GM23338 (cell line): ENCODE measurements around the gene ATAD1. TPM values are rescaled to one million over a fixed set of nuclear protein-coding genes. Genes with fewer than 3 reads are reported as not detected.

Experiments used
- ATAC-seq: fragments of 200-7000 bp; cut with Tn5 transposase; 3 replicates; pipeline ENCODE4 v1.9.1; 2020
- DNase-seq: peaks from one replicate; pipeline ENCODE4 v3.0.0-alpha.2; 2015; ENCODE audit warnings: low spot score
- H2AFZ ChIP-seq: fragments of 200-600 bp; sonication (generic); 2 replicates; pipeline ENCODE4 v1.8.0; 2016; ENCODE audit warnings: antibody characterized with exemption, mild to moderate bottlenecking, moderate library complexity
- H3F3A ChIP-seq: fragments of 200-600 bp; sonication (generic); replicated peaks from 2 replicates; pipeline ENCODE4 v1.8.0; 2017; ENCODE audit warnings: antibody characterized with exemption, mixed run types, low read depth
- H3K27ac ChIP-seq: fragments of 200-600 bp; sonication (generic); 2 replicates; pipeline ENCODE4 v1.6.1; 2016; ENCODE audit warnings: low read depth
- H3K27me3 ChIP-seq: fragments of 200-600 bp; sonication (generic); 2 replicates; pipeline ENCODE4 v1.8.0; 2016; ENCODE audit warnings: mild to moderate bottlenecking, mixed run types, moderate library complexity; ENCODE audit not compliant: insufficient read depth
- H3K36me3 ChIP-seq: fragments of 200-600 bp; sonication (generic); 2 replicates; pipeline ENCODE4 v1.8.0; 2016; ENCODE audit warnings: mild to moderate bottlenecking; ENCODE audit not compliant: insufficient read depth
- H3K4me1 ChIP-seq: fragments of 200-600 bp; sonication (generic); 2 replicates; pipeline ENCODE4 v1.8.0; 2016; ENCODE audit warnings: mild to moderate bottlenecking, moderate library complexity; ENCODE audit not compliant: insufficient read depth
- H3K4me2 ChIP-seq: fragments of 200-600 bp; sonication (generic); 2 replicates; pipeline ENCODE4 v1.7.1; 2017; ENCODE audit warnings: mixed run types
- H3K4me3 ChIP-seq: fragments of 200-600 bp; sonication (generic); 2 replicates; pipeline ENCODE4 v1.6.1; 2016; ENCODE audit warnings: mixed run types
- H3K79me2 ChIP-seq: fragments of 200-600 bp; sonication (generic); replicated peaks from 2 replicates; pipeline ENCODE4 v1.8.0; 2017; ENCODE audit warnings: mild to moderate bottlenecking; ENCODE audit not compliant: insufficient read depth
- H3K9me2 ChIP-seq: fragments of 200-600 bp; sonication (generic); 2 replicates; pipeline ENCODE4 v1.8.0; 2017; ENCODE audit not compliant: insufficient read depth
- H4K20me1 ChIP-seq: fragments of 200-600 bp; sonication (generic); replicated peaks from 2 replicates; pipeline ENCODE4 v1.8.0; 2017; ENCODE audit warnings: mild to moderate bottlenecking; ENCODE audit not compliant: insufficient read depth
- H3K27ac Mint-ChIP-seq: 2 replicates; pipeline ENCODE4 v1.8.0; 2020; ENCODE audit warnings: inconsistent platforms, mild to moderate bottlenecking, moderate library complexity, mixed read lengths
- H3K27me3 Mint-ChIP-seq: 3 replicates; pipeline ENCODE4 v1.8.0; 2022; ENCODE audit warnings: low read depth, mild to moderate bottlenecking, moderate library complexity, mixed read lengths, inconsistent platforms; ENCODE audit not compliant: insufficient read depth, poor library complexity
- H3K36me3 Mint-ChIP-seq: 3 replicates; pipeline ENCODE4 v1.8.0; 2021; ENCODE audit warnings: low read depth, mild to moderate bottlenecking, inconsistent platforms, moderate library complexity, mixed read lengths
- H3K4me1 Mint-ChIP-seq: 3 replicates; pipeline ENCODE4 v1.8.0; 2020; ENCODE audit warnings: mild to moderate bottlenecking, inconsistent platforms, mixed read lengths
- H3K4me3 Mint-ChIP-seq: 3 replicates; pipeline ENCODE4 v1.8.0; 2021; ENCODE audit warnings: moderate library complexity, mild to moderate bottlenecking, inconsistent platforms, mixed read lengths
- H3K9me3 Mint-ChIP-seq: 3 replicates; pipeline ENCODE4 v1.8.0; 2020; ENCODE audit warnings: moderate library complexity, mild to moderate bottlenecking, inconsistent platforms, mixed read lengths
- CREB1 ChIP-seq: fragments of 250-450 bp; sonication (Bioruptor Pico); IDR thresholded peaks from 2 replicates; pipeline ENCODE4 v1.5.0; 2020; ENCODE audit warnings: low read depth, mild to moderate bottlenecking, moderate library complexity
- CTCF ChIP-seq, 2 experiments: fragments of 200-600 bp in 1 of 2; sonication (generic) in 1 of 2; conservative IDR thresholded peaks; 2 replicates each; pipeline versions ENCODE4 v1.5.1 to v1.6.1; 2016 to 2017; ENCODE audit warnings: antibody characterized with exemption in 2 of 2, low read depth in 2 of 2, mild to moderate bottlenecking in 2 of 2, moderate library complexity in 1 of 2
- EZH2phosphoT487 ChIP-seq: fragments of 200-600 bp; sonication (generic); IDR thresholded peaks from one replicate; pipeline ENCODE4 v1.8.1; 2018; ENCODE audit warnings: antibody characterized with exemption; ENCODE audit not compliant: unreplicated experiment
- JUNB ChIP-seq: IDR thresholded peaks from one replicate; pipeline ENCODE4 v1.6.1; 2016; ENCODE audit warnings: antibody characterized with exemption; ENCODE audit not compliant: unreplicated experiment
- NANOG ChIP-seq: IDR thresholded peaks from 2 replicates; pipeline ENCODE4 v1.6.1; 2016; ENCODE audit warnings: antibody characterized with exemption, borderline replicate concordance
- POLR2AphosphoS5 ChIP-seq: IDR thresholded peaks from 2 replicates; pipeline ENCODE4 v1.6.1; 2016; ENCODE audit warnings: antibody characterized with exemption, low read depth
- REST ChIP-seq: IDR thresholded peaks from one replicate; pipeline ENCODE4 v1.6.1; 2018; ENCODE audit warnings: antibody characterized with exemption; ENCODE audit not compliant: unreplicated experiment
- ZNF462 ChIP-seq: fragments of 250-450 bp; sonication (Bioruptor Pico); IDR thresholded peaks from 2 replicates; pipeline ENCODE4 v1.5.0; 2020; ENCODE audit warnings: mild to moderate bottlenecking, moderate library complexity
- polyA plus RNA-seq: library from polyadenylated mRNA; unstranded; fragments of >200 nt; fragmentation: Nextera tagmentation; extraction: Ambion mirVana; gene quantifications from 2 replicates; pipeline ENCODE4 v1.2.1, GENCODE V29; 2016
- total RNA-seq: library from RNA; depleted of rRNA; stranded (reverse); fragments of >200 nt; shearing (Covaris generic); gene quantifications from 2 replicates; pipeline ENCODE4 v1.2.3, GENCODE V29; 2014

ATAD1 gene
- total and polyA plus RNA-seq, 2 experiments from 2014 or later: 30.3 to 49.6 TPM

- H3F3A ChIP-seq: no peaks in the 10 kb centered on the region
- H3K27me3 Mint-ChIP-seq: peaks cover 4% of the 10 kb centered on the region
- H3K27ac Mint-ChIP-seq: no peak overlapping the region
- H2AFZ ChIP-seq: no peak overlapping the region
- TF ChIP-seq JUNB (no peak), ZNF462 (CRISPR knock-in tag) (no peak), CTCF (conservative IDR thresholded peaks at IDR 0.05; ENCODE audit: low read depth in 2 of 2) (no peak), NANOG (no peak), CREB1 (CRISPR knock-in tag) (no peak), POLR2AphosphoS5 (no peak), REST (no peak), EZH2phosphoT487 (no peak)
- ATAC-seq: no peak
- no peak overlapping the region for H3K27ac ChIP-seq
- H3K4me2 ChIP-seq: no peak overlapping the region
- H3K9me3 Mint-ChIP-seq: no peaks in the 10 kb centered on the region
- no peak overlapping the region for H3K4me3 Mint-ChIP-seq
- no peaks in the 10 kb centered on the region for H3K36me3 Mint-ChIP-seq
- no peaks in the 10 kb centered on the region for H4K20me1 ChIP-seq
- no peak overlapping the region for H3K4me3 ChIP-seq
- peaks cover 5% of the 10 kb centered on the region for H3K4me1 ChIP-seq
- H3K36me3 ChIP-seq: no peaks in the 10 kb centered on the region
- H3K79me2 ChIP-seq: no peaks in the 10 kb centered on the region
- no peaks in the 10 kb centered on the region for H3K27me3 ChIP-seq
- H3K4me1 Mint-ChIP-seq: peaks cover 5% of the 10 kb centered on the region; the same call in 2 of the 3 replicates
- no peak for DNase-seq
- 0 out of 2 replicates have a peak, but pooled peaks cover 4% of the 10 kb centered on the region for H3K9me2 ChIP-seq
These were observed 93.2 kb downstream of the ATAD1 start for GRCh38 chr10:87724789-87725188.
